Keratinocyte (primary cell): ENCODE measurements around the gene ZNF521. TPM values are rescaled to one million over a fixed set of nuclear protein-coding genes. Genes with fewer than 3 reads are reported as not detected.

Experiments
- DNase-seq: peaks from one replicate; pipeline ENCODE4 v3.0.0-alpha.2; 2011; ENCODE audit warnings: low read depth, missing footprints, low spot score
- FAIRE-seq: peaks from 2 replicates; lab custom pipeline; 2011; peaks lifted over from hg19 to GRCh38; lab: Jason Lieb, UNC
- H2AFZ ChIP-seq: 2 replicates; pipeline ENCODE4 v1.6.0; 2012; ENCODE audit warnings: low read length, control low read depth, inconsistent platforms; ENCODE audit not compliant: control insufficient read depth
- H3K27ac ChIP-seq: 2 replicates; pipeline ENCODE4 v1.5.1; 2011; ENCODE audit warnings: low read length; ENCODE audit not compliant: control insufficient read depth, insufficient read depth
- H3K27me3 ChIP-seq: 3 replicates; pipeline ENCODE4 v1.6.0; 2011; ENCODE audit warnings: low read length; ENCODE audit not compliant: control insufficient read depth, insufficient read depth; ENCODE audit errors: extremely low read depth
- H3K36me3 ChIP-seq, 2 experiments: 2 replicates in 1 of 2; 3 replicates in 1 of 2; pipeline ENCODE4 v1.5.1; 2011; ENCODE audit warnings: low read length in 2 of 2, mild to moderate bottlenecking in 1 of 2; ENCODE audit not compliant: control insufficient read depth in 2 of 2, insufficient read depth in 2 of 2; ENCODE audit errors: extremely low read depth in 1 of 2
- H3K4me1 ChIP-seq: 3 replicates; pipeline ENCODE4 v1.5.1; 2011; ENCODE audit warnings: low read length; ENCODE audit not compliant: control insufficient read depth, insufficient read depth; ENCODE audit errors: extremely low read depth
- H3K4me2 ChIP-seq: 3 replicates; pipeline ENCODE4 v1.6.0; 2011; ENCODE audit warnings: low read depth, low read length; ENCODE audit not compliant: control insufficient read depth, insufficient read depth; ENCODE audit errors: extremely low read depth
- H3K4me3 ChIP-seq, 3 experiments: fragments of 200-600 bp in 1 of 3; sonication (generic) in 1 of 3; 2 replicates in 2 of 3; 3 replicates in 1 of 3; pipeline ENCODE4 v1.5.1; 2011 to 2016; ENCODE audit warnings: low read length in 3 of 3, mild to moderate bottlenecking in 3 of 3, control low read depth in 2 of 3, inconsistent platforms in 1 of 3, low read depth in 1 of 3, mixed read lengths in 1 of 3, mixed run types in 1 of 3, moderate library complexity in 1 of 3; ENCODE audit not compliant: control insufficient read depth in 2 of 3, insufficient read depth in 2 of 3; ENCODE audit errors: extremely low read depth in 1 of 3
- H3K79me2 ChIP-seq: 2 replicates; pipeline ENCODE4 v1.6.0; 2012; ENCODE audit warnings: low read length; ENCODE audit not compliant: control insufficient read depth, insufficient read depth
- H3K9ac ChIP-seq: 3 replicates; pipeline ENCODE4 v1.6.0; 2011; ENCODE audit warnings: low read length; ENCODE audit not compliant: control insufficient read depth, insufficient read depth; ENCODE audit errors: extremely low read depth
- H3K9me1 ChIP-seq: 3 replicates; pipeline ENCODE4 v1.6.0; 2011; ENCODE audit warnings: low read length; ENCODE audit not compliant: control insufficient read depth, insufficient read depth; ENCODE audit errors: extremely low read depth
- H3K9me3 ChIP-seq: 2 replicates; pipeline ENCODE4 v1.5.1; 2012; ENCODE audit warnings: low read depth, low read length; ENCODE audit not compliant: control insufficient read depth
- H4K20me1 ChIP-seq: 3 replicates; pipeline ENCODE4 v1.6.0; 2011; ENCODE audit warnings: low read length; ENCODE audit not compliant: control insufficient read depth, insufficient read depth; ENCODE audit errors: extremely low read depth
- EZH2 ChIP-seq: IDR thresholded peaks from one replicate; pipeline ENCODE4 v1.6.1; 2012; ENCODE audit warnings: inconsistent platforms, mild to moderate bottlenecking, low read length, moderate library complexity
- dilution Hi-C: fragments of 300-500 bp; cut with MboI; formaldehyde crosslinking; loops from one replicate; pipeline ENCODE4 v1.7.0; 2020; ENCODE audit warnings: low sequenced_read_pairs; ENCODE audit not compliant: extremely low pct_ligation_motif_present
- polyA plus RNA-seq, 5 experiments: library from polyadenylated mRNA; depleted of rRNA in 3 of 5; stranded (reverse) in 3 of 5; stranded (forward) in 1 of 5; unstranded in 1 of 5; fragments of >200 nt; gene quantifications; 1 replicate in 1 of 5; 2 replicates in 3 of 5; 3 replicates in 1 of 5; pipeline versions ENCODE4 v1.2.1 to v1.2.3, GENCODE V29; 2011 to 2012; ENCODE audit warnings: missing spikeins in 2 of 5, low read depth in 1 of 5, low replicate concordance in 1 of 5
- TF ChIP-seq, protein P1 (sequence below), 3 experiments: IDR thresholded peaks in 1 of 3; conservative IDR thresholded peaks in 1 of 3; optimal IDR thresholded peaks in 1 of 3; 2 replicates in 2 of 3; 3 replicates in 1 of 3; pipeline versions ENCODE3 to v1.5.1; 2011; ENCODE audit warnings: low read length in 3 of 3, mild to moderate bottlenecking in 3 of 3, moderate library complexity in 2 of 3, control low read depth in 1 of 3, inconsistent platforms in 1 of 3; ENCODE audit not compliant: insufficient read depth in 2 of 3; ENCODE audit errors: extremely low read depth in 1 of 3

The ZNF521 gene
- polyA plus RNA-seq, 1 donor (not counting 4 experiments of a cell fraction or from before 2014, with no cell fraction given) = 0.07 TPM

- dilution Hi-C loops = no loop called here
- no peaks in the 10 kb centered on the region for H3K4me1 ChIP-seq
- H3K9me1 ChIP-seq = no peaks in the 10 kb centered on the region
- H3K4me3 ChIP-seq = no peak overlapping the region
- no peak overlapping the region for H3K9ac ChIP-seq
- no peaks in the 10 kb centered on the region for H3K36me3 ChIP-seq
- no peak overlapping the region for H3K4me2 ChIP-seq
- no peaks in the 10 kb centered on the region for H3K9me3 ChIP-seq
- FAIRE-seq (no peak), DNase-seq (no peak)
- H2AFZ ChIP-seq = no peak overlapping the region
- H3K79me2 ChIP-seq = no peaks in the 10 kb centered on the region
- no peaks in the 10 kb centered on the region for H4K20me1 ChIP-seq
- H3K27me3 ChIP-seq = no peaks in the 10 kb centered on the region
- H3K27ac ChIP-seq = no peak overlapping the region
- TF ChIP-seq, protein P1, sequence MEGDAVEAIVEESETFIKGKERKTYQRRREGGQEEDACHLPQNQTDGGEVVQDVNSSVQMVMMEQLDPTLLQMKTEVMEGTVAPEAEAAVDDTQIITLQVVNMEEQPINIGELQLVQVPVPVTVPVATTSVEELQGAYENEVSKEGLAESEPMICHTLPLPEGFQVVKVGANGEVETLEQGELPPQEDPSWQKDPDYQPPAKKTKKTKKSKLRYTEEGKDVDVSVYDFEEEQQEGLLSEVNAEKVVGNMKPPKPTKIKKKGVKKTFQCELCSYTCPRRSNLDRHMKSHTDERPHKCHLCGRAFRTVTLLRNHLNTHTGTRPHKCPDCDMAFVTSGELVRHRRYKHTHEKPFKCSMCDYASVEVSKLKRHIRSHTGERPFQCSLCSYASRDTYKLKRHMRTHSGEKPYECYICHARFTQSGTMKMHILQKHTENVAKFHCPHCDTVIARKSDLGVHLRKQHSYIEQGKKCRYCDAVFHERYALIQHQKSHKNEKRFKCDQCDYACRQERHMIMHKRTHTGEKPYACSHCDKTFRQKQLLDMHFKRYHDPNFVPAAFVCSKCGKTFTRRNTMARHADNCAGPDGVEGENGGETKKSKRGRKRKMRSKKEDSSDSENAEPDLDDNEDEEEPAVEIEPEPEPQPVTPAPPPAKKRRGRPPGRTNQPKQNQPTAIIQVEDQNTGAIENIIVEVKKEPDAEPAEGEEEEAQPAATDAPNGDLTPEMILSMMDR (optimal IDR thresholded peaks at IDR 0.05 in 1 of 3, IDR thresholded peaks at IDR 0.05 in 1 of 3, conservative IDR thresholded peaks at IDR 0.05 in 1 of 3; ENCODE audit: extremely low read depth in 1 of 3, insufficient read depth in 2 of 3, low read length in 3 of 3) = no peak
- no peak for TF ChIP-seq EZH2
These were observed 186.8 kb downstream of the ZNF521 start for GRCh38 chr18:25164848-25165811.

DNA sequence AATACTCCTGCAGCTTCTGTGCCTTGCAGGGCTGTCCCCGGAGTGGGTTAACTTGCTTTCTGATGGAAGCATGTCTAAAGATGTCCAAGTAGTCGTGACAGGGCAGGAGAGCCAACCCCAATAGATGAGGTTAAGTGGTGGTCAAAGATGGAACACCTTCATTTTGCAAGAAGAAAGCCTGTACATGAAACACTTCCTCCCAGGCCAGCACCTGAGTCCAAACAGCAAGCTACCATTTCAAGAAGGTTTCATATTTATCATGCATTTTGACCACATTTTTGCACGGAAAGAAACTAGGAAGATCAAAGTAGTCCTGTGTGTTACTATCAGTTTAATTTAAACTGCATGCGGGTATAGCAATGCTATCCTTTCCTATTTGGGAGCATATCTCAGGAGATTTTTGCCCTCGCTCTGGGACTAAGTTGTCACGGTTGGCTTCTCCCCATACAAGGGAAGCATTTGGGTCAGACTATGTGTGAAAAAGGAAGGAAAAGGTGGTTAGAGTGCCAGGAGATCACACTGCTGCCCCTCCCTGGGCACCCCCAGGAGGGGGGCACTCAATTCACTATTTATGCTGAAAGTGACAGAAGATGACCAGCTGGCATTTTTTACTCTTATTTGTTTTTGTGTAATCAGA is 187.6 kb downstream of the ZNF521 start:
- Histone ChIP-seq H3K4me1 (no peaks in the 10 kb centered on the region), H3K4me3 (no peak overlapping the region), H3K9me1 (no peaks in the 10 kb centered on the region), H3K27ac (no peak overlapping the region), H3K9me3 (no peaks in the 10 kb centered on the region), H3K27me3 (no peaks in the 10 kb centered on the region), H3K4me2 (no peak overlapping the region), H3K79me2 (no peaks in the 10 kb centered on the region), H4K20me1 (no peaks in the 10 kb centered on the region), H3K36me3 (no peaks in the 10 kb centered on the region), H2AFZ (no peak overlapping the region), H3K9ac (no peak overlapping the region)
- FAIRE-seq = no peak
- TF ChIP-seq EZH2 = no peak
- TF ChIP-seq, protein P1 (optimal IDR thresholded peaks at IDR 0.05 in 1 of 3, IDR thresholded peaks at IDR 0.05 in 1 of 3, conservative IDR thresholded peaks at IDR 0.05 in 1 of 3; ENCODE audit: extremely low read depth in 1 of 3, insufficient read depth in 2 of 3, low read length in 3 of 3) = no peak
- DNase-seq = no peak
- dilution Hi-C loops = no loop called here
